Osteocyte (in vitro differentiated cells): ENCODE results near the gene ICAM2. TPM values are rescaled to one million over a fixed set of nuclear protein-coding genes. Genes with fewer than 3 reads are reported as not detected.

Experiments
- DNase-seq: peaks from one replicate; pipeline ENCODE4 v3.0.0; 2021; ENCODE audit warnings: mixed read lengths; ENCODE audit not compliant: unreplicated experiment; ENCODE audit errors: extremely low spot score
- H3K27ac Mint-ChIP-seq: one replicate; pipeline ENCODE4 v1.8.0; 2021; ENCODE audit warnings: mild to moderate bottlenecking, mixed read lengths; ENCODE audit not compliant: unreplicated experiment
- H3K27me3 Mint-ChIP-seq: one replicate; pipeline ENCODE4 v1.8.0; 2021; ENCODE audit warnings: mixed read lengths; ENCODE audit not compliant: unreplicated experiment
- H3K36me3 Mint-ChIP-seq: one replicate; pipeline ENCODE4 v1.8.0; 2021; ENCODE audit warnings: mixed read lengths; ENCODE audit not compliant: unreplicated experiment
- H3K4me1 Mint-ChIP-seq: one replicate; pipeline ENCODE4 v1.8.0; 2021; ENCODE audit warnings: mixed read lengths; ENCODE audit not compliant: unreplicated experiment
- H3K4me3 Mint-ChIP-seq: one replicate; pipeline ENCODE4 v1.8.0; 2021; ENCODE audit warnings: mild to moderate bottlenecking, moderate library complexity, mixed read lengths; ENCODE audit not compliant: unreplicated experiment
- H3K9me3 Mint-ChIP-seq: one replicate; pipeline ENCODE4 v1.8.0; 2021; ENCODE audit warnings: mixed read lengths; ENCODE audit not compliant: unreplicated experiment
- total RNA-seq: library from RNA; stranded (reverse); gene quantifications from 2 replicates; pipeline ENCODE4 v1.2.1, GENCODE V29; 2021
- TF ChIP-seq, protein P1 (sequence below): fragments of 200-600 bp; sonication (generic); IDR thresholded peaks from 2 replicates; pipeline ENCODE4 v1.5.0; 2021; ENCODE audit warnings: antibody characterized with exemption, mild to moderate bottlenecking, moderate library complexity

The ICAM2 gene
- total RNA-seq, 1 donor from 2014 or later, result not detected

GRCh38 chr17:63978272-63979200 lies 41.9 kb downstream of the ICAM2 start:
- H3K27ac Mint-ChIP-seq, result no peak overlapping the region
- TF ChIP-seq, protein P1, sequence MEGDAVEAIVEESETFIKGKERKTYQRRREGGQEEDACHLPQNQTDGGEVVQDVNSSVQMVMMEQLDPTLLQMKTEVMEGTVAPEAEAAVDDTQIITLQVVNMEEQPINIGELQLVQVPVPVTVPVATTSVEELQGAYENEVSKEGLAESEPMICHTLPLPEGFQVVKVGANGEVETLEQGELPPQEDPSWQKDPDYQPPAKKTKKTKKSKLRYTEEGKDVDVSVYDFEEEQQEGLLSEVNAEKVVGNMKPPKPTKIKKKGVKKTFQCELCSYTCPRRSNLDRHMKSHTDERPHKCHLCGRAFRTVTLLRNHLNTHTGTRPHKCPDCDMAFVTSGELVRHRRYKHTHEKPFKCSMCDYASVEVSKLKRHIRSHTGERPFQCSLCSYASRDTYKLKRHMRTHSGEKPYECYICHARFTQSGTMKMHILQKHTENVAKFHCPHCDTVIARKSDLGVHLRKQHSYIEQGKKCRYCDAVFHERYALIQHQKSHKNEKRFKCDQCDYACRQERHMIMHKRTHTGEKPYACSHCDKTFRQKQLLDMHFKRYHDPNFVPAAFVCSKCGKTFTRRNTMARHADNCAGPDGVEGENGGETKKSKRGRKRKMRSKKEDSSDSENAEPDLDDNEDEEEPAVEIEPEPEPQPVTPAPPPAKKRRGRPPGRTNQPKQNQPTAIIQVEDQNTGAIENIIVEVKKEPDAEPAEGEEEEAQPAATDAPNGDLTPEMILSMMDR, result no peak
- no peaks in the 10 kb centered on the region for H3K36me3 Mint-ChIP-seq
- DNase-seq, result no peak
- peaks cover 10% of the 10 kb centered on the region for H3K4me1 Mint-ChIP-seq
- peaks cover 8% of the 10 kb centered on the region for H3K27me3 Mint-ChIP-seq
- no peak overlapping the region for H3K4me3 Mint-ChIP-seq
- H3K9me3 Mint-ChIP-seq, result peaks cover 13% of the 10 kb centered on the region

DNA sequence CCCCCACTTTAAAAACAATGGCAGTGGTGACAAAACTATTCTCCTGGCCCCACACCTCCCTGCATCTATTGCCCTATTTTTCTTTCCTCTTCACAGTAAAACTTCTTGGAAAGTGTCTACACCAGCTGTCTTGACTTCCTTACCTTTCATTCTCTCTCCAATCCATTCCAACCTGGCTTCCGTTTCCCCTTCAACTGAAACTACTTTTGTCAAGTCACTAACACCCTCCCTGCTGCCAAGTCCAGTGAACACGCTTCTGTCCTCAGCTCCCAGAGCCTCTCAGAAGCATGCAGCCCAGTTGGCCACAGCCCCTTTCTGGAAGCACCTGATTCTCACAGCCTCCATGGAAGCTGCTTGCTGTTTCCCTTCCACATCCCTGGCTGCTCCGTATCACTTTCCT lies 43.7 kb downstream of the ICAM2 start:
- peaks cover 5% of the 10 kb centered on the region for H3K27me3 Mint-ChIP-seq
- no peak for DNase-seq
- H3K9me3 Mint-ChIP-seq, result peaks cover 1% of the 10 kb centered on the region
- H3K36me3 Mint-ChIP-seq, result no peaks in the 10 kb centered on the region
- no peak overlapping the region for H3K27ac Mint-ChIP-seq
- H3K4me3 Mint-ChIP-seq, result no peak overlapping the region
- TF ChIP-seq, protein P1, result no peak
- peaks cover 10% of the 10 kb centered on the region for H3K4me1 Mint-ChIP-seq

GRCh38 chr17:63975541-63976092 lies 44.8 kb downstream of the ICAM2 start:
- Mint-ChIP-seq H3K36me3 (no peaks in the 10 kb centered on the region), H3K4me1 (peaks cover 10% of the 10 kb centered on the region), H3K27ac (no peak overlapping the region), H3K27me3 (peaks cover 5% of the 10 kb centered on the region), H3K4me3 (no peak overlapping the region), H3K9me3 (no peaks in the 10 kb centered on the region)
- TF ChIP-seq, protein P1, result no peak
- DNase-seq, result no peak

GRCh38 chr17:63974594-63975192 lies 45.7 kb downstream of the ICAM2 start:
- peaks cover 8% of the 10 kb centered on the region for H3K4me1 Mint-ChIP-seq
- H3K9me3 Mint-ChIP-seq, result no peaks in the 10 kb centered on the region
- H3K4me3 Mint-ChIP-seq, result no peak overlapping the region
- no peaks in the 10 kb centered on the region for H3K36me3 Mint-ChIP-seq
- TF ChIP-seq, protein P1, result no peak
- no peak for DNase-seq
- no peak overlapping the region for H3K27ac Mint-ChIP-seq
- H3K27me3 Mint-ChIP-seq, result peaks cover 5% of the 10 kb centered on the region
